ENCODE data around the gene ATP1A3. TPM values are rescaled to one million over a fixed set of nuclear protein-coding genes. Genes with fewer than 3 reads are reported as not detected.

ATP1A3 gene
- total RNA-seq, 1 experiment from 2014 or later = 34.7 TPM

- no peak overlapping the region for H3K9ac ChIP-seq (ENCODE audit: low read length)
- H3K4me2 ChIP-seq (ENCODE audit: low read length) = no peak overlapping the region
- TF ChIP-seq SRF (IDR thresholded peaks at IDR 0.05; ENCODE audit: low read depth) = no peak
- no peak for TF ChIP-seq SP1 (IDR thresholded peaks at IDR 0.05; ENCODE audit: low read depth)
- TF ChIP-seq ZBTB33 (IDR thresholded peaks at IDR 0.05; ENCODE audit: extremely low read depth, insufficient replicate concordance, low read length) = no peak
- TF ChIP-seq TCF7L2 (IDR thresholded peaks at IDR 0.05; ENCODE audit: borderline replicate concordance, extremely low read depth, insufficient read depth, insufficient read length) = no peak
- no peak for TF ChIP-seq FOSL1 (IDR thresholded peaks at IDR 0.05; ENCODE audit: low read depth)
- no peak for TF ChIP-seq SIN3A (IDR thresholded peaks at IDR 0.05; ENCODE audit: low read depth)
- no peak for TF ChIP-seq POLR2A (IDR thresholded peaks at IDR 0.05; ENCODE audit: borderline replicate concordance, extremely low read depth, insufficient read depth, insufficient read length)
- TF ChIP-seq CEBPB (IDR thresholded peaks at IDR 0.05; ENCODE audit: low read depth) = no peak
- TF ChIP-seq CTCF (IDR thresholded peaks at IDR 0.05 in 2 of 3, conservative IDR thresholded peaks at IDR 0.05 in 1 of 3; ENCODE audit: borderline replicate concordance in 1 of 3, insufficient read depth in 1 of 3, low read depth in 2 of 3, low read length in 2 of 3) = no peak
- H2AFZ ChIP-seq (ENCODE audit: low read depth, low read length, poor library complexity, severe bottlenecking) = no peak overlapping the region
- BruUV-seq (replicated peaks) = no TSS peak
- RAD21 ChIA-PET (ENCODE audit: low non-redundant PET in 1 of 2, low total read pairs in 2 of 2, uncharacterized antibody in 2 of 2, unreplicated experiment in 2 of 2) = no interaction called here
- peaks cover 6 to 14% of the 10 kb centered on the region in 2 experiments for H3K4me1 ChIP-seq (ENCODE audit: control insufficient read depth in 1 of 2, insufficient read depth in 2 of 2, low read length in 2 of 2)
- H3K27me3 ChIP-seq (ENCODE audit: insufficient read depth, low read length) = no peaks in the 10 kb centered on the region
- intact Hi-C loops (cut with micrococcal nuclease) = no loop called here
- H3K9me2 ChIP-seq (ENCODE audit: insufficient read depth) = no peaks in the 10 kb centered on the region
- no peaks in the 10 kb centered on the region for H3K36me3 ChIP-seq (ENCODE audit: control insufficient read depth in 1 of 2, insufficient read depth in 2 of 2, low read length in 2 of 2)
- CTCF ChIA-PET = interaction anchor here (3.0 kb wide), 1 partner anchor 9 kb away, joined by 23 read pairs; no protein-coding TSS in a partner anchor
- H3K79me2 ChIP-seq (ENCODE audit: insufficient read depth, low read length) = no peaks in the 10 kb centered on the region
- no peak overlapping the region for H3K27ac ChIP-seq (ENCODE audit: low read depth, low read length)
- no peak overlapping the region for H3K4me3 ChIP-seq (replicated peaks in 1 of 2; ENCODE audit: low read depth in 1 of 2, low read length in 2 of 2)
- DNase-seq (ENCODE audit: low read depth, low spot score) (no peak), ATAC-seq (no peak)
- H4K20me1 ChIP-seq (ENCODE audit: insufficient read depth) = no peaks in the 10 kb centered on the region
- POLR2A ChIA-PET = no interaction called here
- no peaks in the 10 kb centered on the region for H3K9me3 ChIP-seq (ENCODE audit: control insufficient read depth in 1 of 2, insufficient read depth in 1 of 2, low read depth in 1 of 2, low read length in 2 of 2)
Measured at GRCh38 chr19:42037649-42038048, 43.6 kb upstream of the ATP1A3 start.
